ENCODE data around the gene KRTAP4-6.

- TF ChIP-seq CTCF (IDR thresholded peaks at IDR 0.05 in 4 of 5, conservative IDR thresholded peaks at IDR 0.05 in 1 of 5), result no peak
- no peak for TF ChIP-seq POLR2A (IDR thresholded peaks at IDR 0.05)
Measured at GRCh38 chr17:41163828-41164227, 23.5 kb upstream of the KRTAP4-6 start.
